Measurements from ENCODE around the gene MMP24OS.

- TF ChIP-seq L3MBTL2 (conservative IDR thresholded peaks at IDR 0.05), result peak; percentile 74
- TF ChIP-seq SP1 (IDR thresholded peaks at IDR 0.05), result no peak
- no peak; the same call in 1 of the 2 replicates for TF ChIP-seq CTBP1 (IDR thresholded peaks at IDR 0.05; ENCODE audit: borderline replicate concordance)
- TF ChIP-seq FOXA1 (IDR thresholded peaks at IDR 0.05), result no peak
- no peak for TF ChIP-seq FOXK2 (IDR thresholded peaks at IDR 0.05)
- TF ChIP-seq BHLHE40 (IDR thresholded peaks at IDR 0.05; ENCODE audit: borderline replicate concordance), result no peak
- TF ChIP-seq SUZ12 (IDR thresholded peaks at IDR 0.05), result no peak
Observed at GRCh38 chr20:35284267-35284991, 6.5 kb upstream of the MMP24OS start, which contains the start of gene EIF6.

All from HEK293T (cell line).